Measurements from ENCODE around the gene FBXL2.

Gene FBXL2

GRCh38 chr3:33426068-33426467 is 148.8 kb downstream of the FBXL2 start (continued):
- no peak for TF ChIP-seq ZNF341 (tag by site-specific recombination; IDR thresholded peaks at IDR 0.05; ENCODE audit: low read depth)
- 0 out of 2 replicates have a peak, but pooled peaks have one; percentile 30 for TF ChIP-seq ZNF596 (tag by site-specific recombination; IDR thresholded peaks at IDR 0.05)
- TF ChIP-seq ZNF391 (tag by site-specific recombination; IDR thresholded peaks at IDR 0.05; ENCODE audit: borderline replicate concordance, low read depth): no peak
- TF ChIP-seq ZNF354C (tag by site-specific recombination; IDR thresholded peaks at IDR 0.05; ENCODE audit: borderline replicate concordance, low read depth): no peak
- no peak for TF ChIP-seq SALL2 (tag by site-specific recombination; IDR thresholded peaks at IDR 0.05; ENCODE audit: borderline replicate concordance)
- no peak for TF ChIP-seq ZNF473 (tag by site-specific recombination; IDR thresholded peaks at IDR 0.05)
- peak; percentile 67 for TF ChIP-seq ZBTB44 (tag by site-specific recombination; IDR thresholded peaks at IDR 0.05)
- no peak for TF ChIP-seq ZNF335 (tag by site-specific recombination; conservative IDR thresholded peaks at IDR 0.05)
- TF ChIP-seq HOXD13 (CRISPR knock-in tag; IDR thresholded peaks at IDR 0.05; ENCODE audit: borderline replicate concordance): no peak
- TF ChIP-seq ZNF548 (tag by site-specific recombination; IDR thresholded peaks at IDR 0.05): no peak
- no peak for TF ChIP-seq ZNF544 (tag by site-specific recombination; IDR thresholded peaks at IDR 0.05)
- no peak for TF ChIP-seq KLF1 (tag by site-specific recombination; IDR thresholded peaks at IDR 0.05)
- TF ChIP-seq ZNF677 (tag by site-specific recombination; IDR thresholded peaks at IDR 0.05): no peak
- no peak for TF ChIP-seq REST (tag by site-specific recombination; IDR thresholded peaks at IDR 0.05)
- TF ChIP-seq KLF7 (tag by site-specific recombination; IDR thresholded peaks at IDR 0.05; ENCODE audit: borderline replicate concordance): no peak
- no peak for TF ChIP-seq ZNF518A (tag by site-specific recombination; conservative IDR thresholded peaks at IDR 0.05; ENCODE audit: low read depth)
- peak; percentile 57; the same call in 1 of the 2 replicates for TF ChIP-seq OVOL3 (tag by site-specific recombination; IDR thresholded peaks at IDR 0.05)
- peak; percentile 48; the same call in 1 of the 2 replicates for TF ChIP-seq IKZF3 (tag by site-specific recombination; IDR thresholded peaks at IDR 0.05)
- TF ChIP-seq ZNF248 (tag by site-specific recombination; IDR thresholded peaks at IDR 0.05): no peak
- no peak for TF ChIP-seq ZFP41 (tag by site-specific recombination; IDR thresholded peaks at IDR 0.05; ENCODE audit: borderline replicate concordance)
- TF ChIP-seq FEZF1 (tag by site-specific recombination; IDR thresholded peaks at IDR 0.05): peak; percentile 76
- TF ChIP-seq ZNF843 (tag by site-specific recombination; IDR thresholded peaks at IDR 0.05): peak; percentile 63; the same call in 1 of the 2 replicates
- no peak for TF ChIP-seq ZBTB7A (tag by site-specific recombination; IDR thresholded peaks at IDR 0.05; ENCODE audit: low read depth)
- TF ChIP-seq OSR2 (tag by site-specific recombination; IDR thresholded peaks at IDR 0.05): peak; percentile 95
- no peak for TF ChIP-seq ZNF670 (tag by site-specific recombination; IDR thresholded peaks at IDR 0.05; ENCODE audit: low read depth)
- TF ChIP-seq ZBTB8A (tag by site-specific recombination; IDR thresholded peaks at IDR 0.05): 0 out of 2 replicates have a peak, but pooled peaks have one; percentile 10
- TF ChIP-seq BCL11B (tag by site-specific recombination; IDR thresholded peaks at IDR 0.05; ENCODE audit: low read depth): 0 out of 2 replicates have a peak, but pooled peaks have one; percentile 45
- no peak for TF ChIP-seq ZSCAN23 (tag by site-specific recombination; IDR thresholded peaks at IDR 0.05)
- no peak for TF ChIP-seq ZNF701 (tag by site-specific recombination; IDR thresholded peaks at IDR 0.05)
- TF ChIP-seq MZF1 (tag by site-specific recombination; IDR thresholded peaks at IDR 0.05; ENCODE audit: borderline replicate concordance): no peak
- TF ChIP-seq ZIC2 (tag by site-specific recombination; IDR thresholded peaks at IDR 0.05): peak; percentile 80
- TF ChIP-seq TRIM28 (IDR thresholded peaks at IDR 0.05; ENCODE audit: borderline replicate concordance, low read length): no peak
- TF ChIP-seq ZNF184 (tag by site-specific recombination; IDR thresholded peaks at IDR 0.05): no peak
